HUES48 (cell line): ENCODE measurements around the gene DDIT3.

ENCODE experiments used
- H3K27ac ChIP-seq: one replicate; pipeline ENCODE4 v1.7.0; 2013; ENCODE audit warnings: low read depth, low read length, inconsistent platforms
- H3K27me3 ChIP-seq: 2 replicates; pipeline ENCODE4 v1.6.1; 2013; ENCODE audit warnings: mild to moderate bottlenecking, low read length; ENCODE audit not compliant: control insufficient read depth, insufficient read depth
- H3K36me3 ChIP-seq: 2 replicates; pipeline ENCODE4 v1.6.1; 2013; ENCODE audit warnings: low read length; ENCODE audit not compliant: control insufficient read depth, insufficient read depth
- H3K4me1 ChIP-seq: 2 replicates; pipeline ENCODE4 v1.6.1; 2013; ENCODE audit warnings: mild to moderate bottlenecking, low read length; ENCODE audit not compliant: control insufficient read depth, insufficient read depth
- H3K4me3 ChIP-seq: 2 replicates; pipeline ENCODE4 v1.5.1; 2013; ENCODE audit warnings: mild to moderate bottlenecking, low read depth, low read length
- H3K9ac ChIP-seq: 2 replicates; pipeline ENCODE4 v1.6.1; 2013; ENCODE audit warnings: mild to moderate bottlenecking, low read depth, low read length, moderate library complexity
- H3K9me3 ChIP-seq: 2 replicates; pipeline ENCODE4 v1.6.1; 2013; ENCODE audit warnings: low read length; ENCODE audit not compliant: control insufficient read depth, insufficient read depth

The DDIT3 gene

GRCh38 chr12:57534991-57535543, 14.8 kb upstream of the DDIT3 start:
- Histone ChIP-seq H3K9ac (no peak overlapping the region), H3K27ac (no peak overlapping the region), H3K4me1 (peaks cover 10% of the 10 kb centered on the region), H3K27me3 (no peaks in the 10 kb centered on the region), H3K9me3 (no peaks in the 10 kb centered on the region), H3K36me3 (peaks cover 81% of the 10 kb centered on the region), H3K4me3 (no peak overlapping the region)

- Histone ChIP-seq H3K9me3 (no peaks in the 10 kb centered on the region), H3K27me3 (no peaks in the 10 kb centered on the region), H3K27ac (no peak overlapping the region), H3K36me3 (peaks cover 86% of the 10 kb centered on the region), H3K4me1 (peaks cover 10% of the 10 kb centered on the region), H3K9ac (no peak overlapping the region), H3K4me3 (no peak overlapping the region)
Observed at GRCh38 chr12:57534250-57534649, 13.9 kb upstream of the DDIT3 start.

- H3K36me3 ChIP-seq = peaks cover 83% of the 10 kb centered on the region
- H3K4me3 ChIP-seq = no peak overlapping the region
- H3K4me1 ChIP-seq = peaks cover 10% of the 10 kb centered on the region
- no peaks in the 10 kb centered on the region for H3K27me3 ChIP-seq
- H3K27ac ChIP-seq = no peak overlapping the region
- H3K9ac ChIP-seq = no peak overlapping the region
- no peaks in the 10 kb centered on the region for H3K9me3 ChIP-seq
Observed at GRCh38 chr12:57533108-57533507, 12.8 kb upstream of the DDIT3 start.

GRCh38 chr12:57531836-57532235, 11.5 kb upstream of the DDIT3 start:
- H3K9me3 ChIP-seq = no peaks in the 10 kb centered on the region
- H3K36me3 ChIP-seq = peaks cover 89% of the 10 kb centered on the region
- no peak overlapping the region for H3K4me3 ChIP-seq
- no peak overlapping the region for H3K9ac ChIP-seq
- peaks cover 10% of the 10 kb centered on the region for H3K4me1 ChIP-seq
- no peaks in the 10 kb centered on the region for H3K27me3 ChIP-seq
- H3K27ac ChIP-seq = no peak overlapping the region

GRCh38 chr12:57530396-57531142, 10.3 kb upstream of the DDIT3 start:
- Histone ChIP-seq H3K4me3 (no peak overlapping the region), H3K27me3 (no peaks in the 10 kb centered on the region), H3K27ac (no peak overlapping the region), H3K36me3 (peaks cover 88% of the 10 kb centered on the region), H3K4me1 (no peaks in the 10 kb centered on the region), H3K9ac (no peak overlapping the region), H3K9me3 (no peaks in the 10 kb centered on the region)

- Histone ChIP-seq H3K4me3 (no peak overlapping the region), H3K36me3 (peaks cover 83% of the 10 kb centered on the region), H3K4me1 (no peaks in the 10 kb centered on the region), H3K9me3 (no peaks in the 10 kb centered on the region), H3K27me3 (no peaks in the 10 kb centered on the region), H3K27ac (no peak overlapping the region), H3K9ac (no peak overlapping the region)
Observed at GRCh38 chr12:57529831-57530230, 9.5 kb upstream of the DDIT3 start.

GRCh38 chr12:57528831-57529555, 8.7 kb upstream of the DDIT3 start:
- H3K27me3 ChIP-seq = no peaks in the 10 kb centered on the region
- H3K4me3 ChIP-seq = no peak overlapping the region
- peaks cover 82% of the 10 kb centered on the region for H3K36me3 ChIP-seq
- 0 out of 2 replicates have a peak, but pooled peaks cover under 1% of the 10 kb centered on the region for H3K4me1 ChIP-seq
- H3K27ac ChIP-seq = no peak overlapping the region
- no peaks in the 10 kb centered on the region for H3K9me3 ChIP-seq
- no peak overlapping the region for H3K9ac ChIP-seq

GRCh38 chr12:57528176-57528575, 7.9 kb upstream of the DDIT3 start:
- no peaks in the 10 kb centered on the region for H3K27me3 ChIP-seq
- peaks cover 5% of the 10 kb centered on the region; the same call in 1 of the 2 replicates for H3K4me1 ChIP-seq
- H3K27ac ChIP-seq = no peak overlapping the region
- H3K36me3 ChIP-seq = peaks cover 75% of the 10 kb centered on the region
- H3K9ac ChIP-seq = no peak overlapping the region
- no peak overlapping the region for H3K4me3 ChIP-seq
- no peaks in the 10 kb centered on the region for H3K9me3 ChIP-seq

- Histone ChIP-seq H3K9ac (no peak overlapping the region), H3K27ac (no peak overlapping the region), H3K36me3 (peaks cover 66% of the 10 kb centered on the region), H3K4me3 (no peak overlapping the region), H3K9me3 (no peaks in the 10 kb centered on the region), H3K4me1 (peaks cover 5% of the 10 kb centered on the region; the same call in 1 of the 2 replicates), H3K27me3 (no peaks in the 10 kb centered on the region)
Observed at GRCh38 chr12:57527184-57527583, 6.9 kb upstream of the DDIT3 start.

- Histone ChIP-seq H3K27me3 (no peaks in the 10 kb centered on the region), H3K27ac (no peak overlapping the region), H3K9me3 (no peaks in the 10 kb centered on the region), H3K4me1 (peaks cover 10% of the 10 kb centered on the region), H3K4me3 (no peak overlapping the region), H3K9ac (no peak overlapping the region), H3K36me3 (peaks cover 60% of the 10 kb centered on the region)
Observed at GRCh38 chr12:57526477-57527126, 6.3 kb upstream of the DDIT3 start.
